GM15510 (cell line): Measurements from ENCODE around the gene CHCHD4.
A peak's percentile ranks its signal among the peaks of the same experiment; 100 is the strongest.

ENCODE experiments used
- POLR2A ChIP-seq: IDR thresholded peaks from 3 replicates; pipeline ENCODE4 v1.6.1; 2011; ENCODE audit warnings: borderline replicate concordance; ENCODE audit not compliant: insufficient read length; ENCODE audit errors: extremely low read depth

The CHCHD4 gene

DNA sequence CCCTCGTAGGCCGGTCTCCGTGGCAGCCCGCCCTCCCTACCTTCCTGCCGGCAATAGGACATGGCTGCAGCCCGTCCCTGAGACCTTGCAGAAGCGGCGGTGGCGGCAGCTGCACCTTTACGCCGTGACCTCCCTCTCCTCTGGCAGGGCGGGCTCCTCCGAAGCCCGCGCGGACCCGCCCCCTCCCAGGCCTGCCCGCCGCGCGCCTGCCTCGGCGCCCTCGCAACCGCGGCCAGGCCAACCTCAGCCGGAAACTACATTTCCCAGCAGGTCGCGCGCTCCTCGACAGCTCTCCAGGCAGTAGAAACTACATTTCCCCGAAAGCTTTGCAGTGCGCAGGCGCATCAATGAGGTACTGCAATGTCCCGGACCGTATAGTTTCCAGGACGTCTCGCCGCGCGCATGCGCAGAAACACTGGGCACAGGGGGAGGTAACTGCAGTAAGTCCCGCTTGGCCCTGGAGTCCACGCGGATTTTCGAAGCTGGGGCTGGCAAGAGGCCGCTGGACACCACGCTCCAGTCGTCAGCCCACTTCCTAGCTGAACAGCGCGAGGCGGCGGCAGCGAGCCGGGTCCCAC is at the start of gene CHCHD4, which contains the start of gene TMEM43:
Gene CHCHD4, minus strand, starts transcription at position 256 of the 578 bp plus-strand sequence. Its CDS starts 194 bp downstream, at position 62.
Gene TMEM43, plus strand, starts transcription at position 438 of the 578 bp plus-strand sequence. CDS start 142 bp downstream, outside the sequence.
- peak; percentile 39 for TF ChIP-seq POLR2A

DNA sequence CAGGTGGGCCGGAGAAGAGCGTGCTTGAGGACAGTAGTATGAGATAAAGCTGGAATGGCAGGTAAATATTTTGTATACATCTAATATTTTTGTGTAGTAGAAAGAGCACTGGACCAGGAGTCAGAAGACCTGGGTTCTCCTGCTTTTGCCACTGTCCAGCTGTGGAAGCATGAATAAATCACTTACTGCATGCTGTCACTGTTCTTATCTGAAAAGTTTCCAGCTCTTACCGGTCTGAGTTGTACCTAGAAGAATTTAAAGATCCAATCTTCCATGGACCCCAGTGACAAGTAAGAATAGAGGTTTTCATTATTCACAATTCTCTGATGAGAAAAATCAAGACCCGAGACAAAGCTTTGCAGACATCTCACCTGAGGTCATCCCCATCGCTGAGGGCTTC is 47.8 kb upstream of the CHCHD4 start:
- TF ChIP-seq POLR2A, result no peak

DNA sequence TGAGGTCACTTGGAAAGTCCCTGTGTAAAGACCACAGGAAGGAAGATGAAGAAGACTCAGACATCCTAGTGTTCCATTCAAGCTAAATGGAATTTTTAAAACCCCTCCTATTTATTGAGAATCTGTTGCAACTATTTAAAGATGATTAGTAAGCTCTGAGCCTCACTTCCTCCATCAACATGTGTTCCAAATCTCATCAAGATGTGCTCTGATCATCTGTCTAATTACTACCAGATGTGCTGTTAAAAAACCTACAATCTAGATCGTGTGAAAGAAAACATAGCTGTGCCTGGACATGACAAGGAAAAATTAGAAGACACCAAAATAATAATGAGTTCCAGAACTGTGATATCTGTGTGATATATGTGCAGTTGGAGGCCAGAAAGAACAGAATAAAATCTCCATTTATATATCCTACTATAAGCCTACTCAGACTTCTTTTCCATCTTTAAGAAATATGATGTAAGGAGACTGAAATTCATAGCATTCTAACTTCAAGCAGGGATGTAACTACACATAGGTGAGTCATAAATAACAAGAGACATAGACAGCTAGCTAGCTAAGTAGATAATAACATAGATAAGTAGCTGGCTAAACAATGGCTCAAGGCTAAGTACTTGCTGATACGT is 46.0 kb upstream of the CHCHD4 start:
- no peak for TF ChIP-seq POLR2A

DNA sequence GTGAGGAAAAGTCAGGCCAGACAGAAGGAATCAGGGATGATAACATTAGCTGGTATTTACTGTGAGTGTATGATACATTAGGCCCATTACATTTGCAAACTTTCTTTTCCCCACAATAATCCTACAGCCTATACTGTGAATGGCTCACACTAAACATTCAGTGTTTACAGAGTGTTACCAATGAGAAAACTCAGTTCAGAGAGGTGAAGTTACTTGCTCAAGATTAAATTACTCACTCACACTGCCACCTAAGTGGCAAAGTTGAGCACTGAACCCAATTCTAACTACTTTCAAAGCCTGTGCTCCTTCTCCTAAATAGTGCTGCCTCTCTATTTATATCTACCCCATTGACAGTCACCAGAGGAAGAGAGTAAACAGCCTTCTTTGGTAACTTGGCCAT is 45.2 kb upstream of the CHCHD4 start:
- no peak for TF ChIP-seq POLR2A

DNA sequence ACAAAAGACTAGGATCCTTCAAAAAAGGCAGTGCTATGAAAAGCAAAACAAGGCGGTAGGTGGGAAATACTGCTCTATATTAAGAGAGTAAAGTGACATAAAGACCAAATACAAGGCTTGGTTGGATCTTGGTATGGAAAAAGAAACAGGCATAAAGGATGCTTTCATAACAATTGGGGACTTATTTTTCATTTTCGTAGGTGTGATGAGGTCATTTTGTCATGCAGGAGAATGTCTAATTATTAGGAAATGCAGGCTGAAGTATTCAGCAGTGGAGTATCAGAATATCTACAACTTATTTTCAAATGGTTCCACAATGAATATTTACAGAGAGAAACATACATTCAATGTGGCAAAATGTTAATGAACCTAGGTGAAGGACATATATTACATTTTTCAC is 44.8 kb upstream of the CHCHD4 start:
- TF ChIP-seq POLR2A, result no peak

DNA sequence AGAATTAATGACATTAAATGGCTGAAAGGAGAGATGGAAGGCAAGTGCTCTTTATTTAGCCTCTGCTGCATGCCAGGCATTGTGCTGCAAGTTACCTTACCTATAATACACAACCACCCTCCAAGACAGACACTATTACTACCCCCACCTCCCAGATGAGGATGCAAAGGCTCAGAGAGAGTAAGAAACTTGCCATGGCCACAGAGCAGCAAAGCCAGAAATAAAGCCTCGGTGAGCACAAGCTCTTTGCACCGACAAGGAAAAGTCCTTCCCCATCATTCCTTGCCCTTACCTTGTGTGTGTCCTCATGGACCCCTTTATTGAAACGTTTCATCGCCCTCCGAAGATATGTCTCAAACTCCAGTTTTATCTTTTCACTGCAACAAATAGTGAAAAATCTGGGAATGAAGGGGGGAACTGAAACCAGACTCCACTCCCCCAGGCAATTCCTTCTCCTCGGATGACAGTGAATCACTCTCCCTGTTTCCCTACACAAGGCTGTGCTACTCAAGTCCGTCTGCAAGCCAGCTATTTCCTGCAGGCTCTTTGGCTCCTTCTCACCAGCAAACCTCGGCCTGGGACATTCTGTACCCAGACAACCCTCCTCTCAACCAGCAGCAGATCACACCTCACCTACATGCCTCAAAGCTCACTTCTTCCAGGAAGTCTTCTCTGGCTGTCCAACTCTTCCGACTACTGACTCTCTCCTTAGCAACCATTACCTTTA is 42.4 kb upstream of the CHCHD4 start:
- TF ChIP-seq POLR2A, result no peak

DNA sequence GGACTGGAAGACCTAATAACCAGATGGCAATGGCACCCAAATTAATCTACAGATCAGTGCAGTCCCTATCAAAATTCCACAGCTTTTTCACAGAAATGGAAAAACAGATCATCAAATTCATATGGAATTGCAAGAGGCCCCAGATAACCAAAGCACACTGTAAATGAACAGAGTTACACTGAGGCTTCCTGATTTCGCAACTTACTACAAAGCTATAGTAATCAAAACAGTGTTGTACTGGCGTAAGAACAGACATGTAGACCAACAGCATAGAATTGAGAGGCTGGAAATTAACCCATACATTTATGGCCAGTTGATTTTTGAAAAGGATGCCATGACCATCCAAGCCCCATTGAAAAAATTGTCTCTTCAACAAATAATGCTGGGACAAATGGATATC is 37.5 kb upstream of the CHCHD4 start:
- no peak for TF ChIP-seq POLR2A

DNA sequence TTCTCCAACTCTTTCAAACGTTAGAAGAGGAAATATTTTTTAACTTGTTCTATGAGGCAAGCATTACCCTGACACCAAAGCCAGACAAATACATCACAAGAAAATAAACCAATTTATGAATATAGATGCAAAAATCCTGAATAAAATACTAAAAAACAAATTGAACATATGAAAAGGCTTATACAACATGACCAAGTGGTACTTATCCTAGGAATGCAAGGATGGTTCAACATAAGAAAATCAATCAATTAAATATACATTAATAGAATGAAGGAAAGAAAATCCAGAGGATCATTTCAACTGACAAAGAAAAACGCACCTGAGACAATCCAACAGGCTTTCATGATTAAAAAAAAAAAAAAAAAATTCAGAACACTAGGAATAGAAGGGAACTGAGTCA is 36.6 kb upstream of the CHCHD4 start:
- no peak for TF ChIP-seq POLR2A

DNA sequence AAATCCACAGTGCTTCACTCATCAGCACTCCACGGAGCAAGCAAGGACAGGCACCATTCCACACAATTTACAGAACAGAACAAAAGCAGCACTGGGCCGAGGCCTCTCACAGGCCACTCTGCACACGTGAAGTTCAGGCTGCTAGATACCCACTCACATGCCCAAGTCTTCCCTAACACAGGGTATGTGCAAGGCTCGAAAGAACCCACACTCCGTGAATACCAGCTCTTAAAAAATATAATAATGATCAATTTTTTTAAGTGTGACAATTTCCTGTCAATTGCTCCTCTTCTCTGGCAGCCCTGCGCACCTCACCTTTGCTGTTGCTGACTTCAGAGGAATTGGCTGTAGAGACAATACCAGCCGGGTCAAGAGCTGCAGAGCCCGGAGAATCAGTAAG is 34.8 kb upstream of the CHCHD4 start:
- no peak for TF ChIP-seq POLR2A

DNA sequence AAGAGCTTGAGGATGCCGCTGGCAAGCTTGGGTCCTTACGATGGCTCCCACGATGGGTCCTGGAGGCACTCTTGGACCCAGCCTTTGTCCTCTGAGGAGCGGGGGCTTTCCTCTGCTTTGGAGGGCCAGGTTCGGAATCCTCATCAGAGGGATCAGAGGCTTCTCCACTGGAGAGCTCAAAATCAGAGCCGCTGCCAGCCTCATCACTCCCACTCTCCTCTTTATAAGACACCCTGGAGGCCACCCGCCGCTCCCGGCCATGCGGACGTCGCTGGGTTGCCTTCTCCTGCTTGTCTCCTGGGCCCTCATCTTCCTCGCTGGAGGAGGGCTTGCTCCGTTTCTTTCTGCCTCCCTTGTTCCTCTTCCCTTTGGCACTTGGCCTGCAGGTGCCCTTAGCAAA is 33.7 kb upstream of the CHCHD4 start:
- TF ChIP-seq POLR2A, result no peak

DNA sequence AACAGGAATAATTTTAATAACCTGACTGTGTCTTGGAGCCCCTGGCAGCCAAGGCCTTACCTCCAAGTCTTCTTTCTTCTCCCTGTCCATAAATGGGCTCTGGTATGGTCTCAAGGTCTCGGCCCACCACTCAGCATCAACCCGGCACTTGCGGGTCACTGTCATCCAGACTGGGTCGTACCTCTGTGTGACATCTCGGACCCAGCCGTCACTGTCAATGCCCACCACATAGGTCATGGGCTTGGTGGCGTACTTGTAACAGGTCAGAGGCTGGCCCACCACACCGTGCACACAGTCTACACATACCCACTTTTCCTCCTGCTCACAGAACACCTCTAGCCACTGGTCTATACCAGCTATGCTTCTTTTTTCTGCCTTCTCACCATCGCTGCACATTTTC is 33.3 kb upstream of the CHCHD4 start:
- no peak for TF ChIP-seq POLR2A

DNA sequence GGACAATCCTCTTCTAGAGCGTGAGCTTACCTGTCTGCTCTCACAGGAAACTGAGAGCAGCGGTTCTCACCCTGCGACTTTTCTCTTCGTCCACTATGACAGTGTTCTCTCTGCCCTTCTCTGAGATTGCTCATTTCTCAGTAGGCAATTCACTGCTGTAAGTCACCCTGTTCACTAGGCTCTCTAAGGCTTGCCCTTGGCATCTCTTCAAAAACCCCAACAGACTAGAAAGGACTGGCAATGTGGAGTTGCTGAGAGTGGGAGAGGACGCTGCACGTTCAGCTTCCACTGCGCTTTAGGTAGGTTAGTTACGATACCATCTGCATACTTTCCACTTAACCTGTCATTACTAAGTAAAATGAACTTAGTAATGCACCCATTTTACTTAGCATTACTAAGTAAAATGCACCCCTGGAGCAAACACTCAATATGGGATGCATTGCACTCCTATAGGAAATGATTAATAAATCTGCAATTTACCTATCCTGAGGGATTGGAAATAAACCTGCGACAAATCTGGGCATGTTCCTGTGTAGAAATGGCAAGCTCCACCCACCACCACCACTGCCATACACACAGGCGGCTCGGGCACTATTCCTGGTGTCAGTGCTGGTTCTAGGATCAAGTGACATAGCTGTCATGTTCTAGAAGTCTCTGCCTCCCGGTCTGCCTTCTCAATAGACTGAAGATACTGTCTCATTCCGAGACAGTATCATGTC is 32.3 kb upstream of the CHCHD4 start:
- no peak for TF ChIP-seq POLR2A

DNA sequence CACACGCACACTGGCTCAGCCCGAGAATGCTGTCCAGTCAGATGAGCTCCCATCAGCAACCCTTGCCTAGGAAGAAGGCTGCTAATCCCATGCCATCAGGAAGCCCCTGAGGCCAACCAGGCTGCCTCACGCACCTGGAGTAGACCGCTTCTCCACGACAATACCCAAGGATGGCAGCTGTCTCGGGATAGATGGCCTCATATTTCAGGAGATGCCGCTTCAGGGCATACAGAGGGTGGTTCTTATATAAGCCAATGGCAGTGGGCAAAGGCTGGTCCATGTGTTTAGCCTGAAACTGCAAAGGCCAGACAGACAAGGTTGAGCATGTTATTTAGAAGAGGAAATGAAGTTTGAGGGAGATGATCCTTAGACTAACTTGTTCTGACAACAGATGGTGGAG is 31.5 kb upstream of the CHCHD4 start:
- TF ChIP-seq POLR2A, result no peak

DNA sequence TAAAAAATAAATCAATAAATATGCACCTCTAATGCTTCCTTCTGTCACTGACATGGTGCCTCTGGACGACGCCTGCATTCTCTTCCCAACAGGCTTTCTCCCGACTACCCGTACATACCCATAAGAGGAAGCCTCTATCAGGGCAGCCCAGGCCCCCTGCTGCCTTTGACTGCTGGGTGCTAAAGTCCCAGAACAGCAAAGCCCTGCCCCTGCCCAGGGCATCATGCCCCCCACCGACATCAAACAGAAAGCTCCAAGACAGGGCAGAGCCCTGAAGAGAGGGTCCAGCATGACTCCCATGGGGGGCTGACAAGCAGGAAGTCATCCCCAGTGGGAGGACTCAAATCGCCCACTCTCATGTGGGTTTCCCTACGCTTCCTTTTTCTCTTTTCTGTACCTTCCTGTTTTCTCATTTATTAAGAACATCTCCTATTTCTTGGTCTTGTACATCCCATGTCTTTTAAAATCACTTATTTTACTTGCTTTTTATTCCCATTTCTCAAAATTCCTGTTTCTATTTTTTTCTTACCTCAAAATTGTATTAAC is 30.3 kb upstream of the CHCHD4 start:
- no peak for TF ChIP-seq POLR2A

DNA sequence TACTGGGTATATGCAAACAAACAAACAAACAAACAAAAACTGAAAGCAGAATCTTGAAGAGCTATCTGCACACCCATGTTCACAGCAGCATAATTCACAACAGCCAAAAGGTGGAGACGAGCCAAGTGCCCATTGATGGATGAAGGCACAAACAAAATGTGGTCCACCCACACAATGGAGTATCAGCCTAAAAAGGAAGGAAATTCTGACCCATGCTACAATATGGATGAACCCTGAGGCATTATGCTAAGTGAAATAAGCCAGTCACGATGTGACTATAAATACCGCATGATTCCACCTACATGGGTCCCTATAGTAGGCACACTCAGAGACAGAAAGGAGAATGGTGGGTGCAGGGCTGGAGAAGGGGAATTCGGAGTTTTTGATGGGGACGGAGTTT is 29.6 kb upstream of the CHCHD4 start:
- no peak for TF ChIP-seq POLR2A
